B cell (primary cell): ENCODE measurements around the gene SLC15A2.

Source experiments
- EZH2 ChIP-seq: IDR thresholded peaks from 2 replicates; pipeline ENCODE4 v1.6.1; 2012; ENCODE audit warnings: borderline replicate concordance, low read depth, mild to moderate bottlenecking, moderate library complexity, low read length; ENCODE audit not compliant: insufficient read depth, poor library complexity, severe bottlenecking
- TF ChIP-seq, protein P1 (sequence below): fragments of 200-600 bp; IDR thresholded peaks from one replicate; pipeline ENCODE4 v1.8.0; 2022; ENCODE audit warnings: antibody characterized with exemption, mild to moderate bottlenecking

DNA sequence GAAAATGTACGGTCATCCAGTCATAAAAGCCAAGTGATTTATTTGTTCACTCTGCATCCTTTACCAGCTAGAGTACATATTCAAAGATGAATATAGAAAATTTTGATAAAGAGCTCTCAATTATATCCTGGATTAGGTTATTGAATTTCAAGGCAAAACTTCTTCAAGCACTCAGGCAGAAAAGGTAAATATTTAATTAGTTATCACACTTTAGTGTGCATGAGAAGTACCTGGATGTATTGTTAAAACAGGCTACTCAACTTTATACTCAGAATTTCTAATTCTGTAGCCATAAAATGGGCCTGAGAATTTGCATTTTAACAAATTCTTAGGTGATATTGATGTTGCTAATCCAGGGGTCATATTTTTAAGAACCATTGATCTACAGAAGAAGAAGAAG, 82.5 kb downstream of the SLC15A2 start:
- TF ChIP-seq, protein P1, sequence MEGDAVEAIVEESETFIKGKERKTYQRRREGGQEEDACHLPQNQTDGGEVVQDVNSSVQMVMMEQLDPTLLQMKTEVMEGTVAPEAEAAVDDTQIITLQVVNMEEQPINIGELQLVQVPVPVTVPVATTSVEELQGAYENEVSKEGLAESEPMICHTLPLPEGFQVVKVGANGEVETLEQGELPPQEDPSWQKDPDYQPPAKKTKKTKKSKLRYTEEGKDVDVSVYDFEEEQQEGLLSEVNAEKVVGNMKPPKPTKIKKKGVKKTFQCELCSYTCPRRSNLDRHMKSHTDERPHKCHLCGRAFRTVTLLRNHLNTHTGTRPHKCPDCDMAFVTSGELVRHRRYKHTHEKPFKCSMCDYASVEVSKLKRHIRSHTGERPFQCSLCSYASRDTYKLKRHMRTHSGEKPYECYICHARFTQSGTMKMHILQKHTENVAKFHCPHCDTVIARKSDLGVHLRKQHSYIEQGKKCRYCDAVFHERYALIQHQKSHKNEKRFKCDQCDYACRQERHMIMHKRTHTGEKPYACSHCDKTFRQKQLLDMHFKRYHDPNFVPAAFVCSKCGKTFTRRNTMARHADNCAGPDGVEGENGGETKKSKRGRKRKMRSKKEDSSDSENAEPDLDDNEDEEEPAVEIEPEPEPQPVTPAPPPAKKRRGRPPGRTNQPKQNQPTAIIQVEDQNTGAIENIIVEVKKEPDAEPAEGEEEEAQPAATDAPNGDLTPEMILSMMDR = no peak
- no peak for TF ChIP-seq EZH2
